Measurements from ENCODE around the gene TPP2. TPM values are rescaled to one million over a fixed set of nuclear protein-coding genes. Genes with fewer than 3 reads are reported as not detected.

Gene TPP2
- total RNA-seq, 4 donors from 2014 or later, result 38.5 to 45.5 (median 42.3) TPM

- ATAC-seq (ENCODE audit: low FRiP score) (no peak), DNase-seq (ENCODE audit: low spot score) (no peak)
- no peak for TF ChIP-seq CTCF (IDR thresholded peaks at IDR 0.05)
Observed at GRCh38 chr13:102650444-102650843, 53.7 kb downstream of the TPP2 start.

GRCh38 chr13:102651392-102651791, 54.6 kb downstream of the TPP2 start:
- TF ChIP-seq CTCF (IDR thresholded peaks at IDR 0.05), result no peak
- no peak for ATAC-seq (ENCODE audit: low FRiP score)
- DNase-seq (ENCODE audit: low spot score), result no peak

- TF ChIP-seq CTCF (IDR thresholded peaks at IDR 0.05), result no peak
- no peak for DNase-seq (ENCODE audit: low spot score)
- ATAC-seq (ENCODE audit: low FRiP score), result peak; percentile 59
Observed at GRCh38 chr13:102651892-102652291, 55.1 kb downstream of the TPP2 start.

- no peak for TF ChIP-seq CTCF (IDR thresholded peaks at IDR 0.05)
- ATAC-seq (ENCODE audit: low FRiP score), result no peak
- DNase-seq (ENCODE audit: low spot score), result no peak
Observed at GRCh38 chr13:102654756-102655155, 58.0 kb downstream of the TPP2 start.

- no peak for TF ChIP-seq CTCF (IDR thresholded peaks at IDR 0.05)
- DNase-seq (ENCODE audit: low spot score) (no peak), ATAC-seq (ENCODE audit: low FRiP score) (no peak)
Observed at GRCh38 chr13:102657630-102658029, 60.8 kb downstream of the TPP2 start.

GRCh38 chr13:102658660-102659059, 61.9 kb downstream of the TPP2 start:
- ATAC-seq (ENCODE audit: low FRiP score) (no peak), DNase-seq (ENCODE audit: low spot score) (no peak)
- no peak for TF ChIP-seq CTCF (IDR thresholded peaks at IDR 0.05)

GRCh38 chr13:102659168-102659713, 62.5 kb downstream of the TPP2 start:
- ATAC-seq (ENCODE audit: low FRiP score) (no peak), DNase-seq (ENCODE audit: low spot score) (no peak)
- no peak for TF ChIP-seq CTCF (IDR thresholded peaks at IDR 0.05)
